HG03280 (cell line): Measurements from ENCODE around the gene GALNT13.

Experiments
- ATAC-seq: cut with Tn5 transposase; IDR thresholded peaks from one replicate; pipeline ENCODE4 v1.9.1; 2021; ENCODE audit warnings: mild to moderate bottlenecking, moderate library complexity; ENCODE audit not compliant: unreplicated experiment

GALNT13 gene

DNA sequence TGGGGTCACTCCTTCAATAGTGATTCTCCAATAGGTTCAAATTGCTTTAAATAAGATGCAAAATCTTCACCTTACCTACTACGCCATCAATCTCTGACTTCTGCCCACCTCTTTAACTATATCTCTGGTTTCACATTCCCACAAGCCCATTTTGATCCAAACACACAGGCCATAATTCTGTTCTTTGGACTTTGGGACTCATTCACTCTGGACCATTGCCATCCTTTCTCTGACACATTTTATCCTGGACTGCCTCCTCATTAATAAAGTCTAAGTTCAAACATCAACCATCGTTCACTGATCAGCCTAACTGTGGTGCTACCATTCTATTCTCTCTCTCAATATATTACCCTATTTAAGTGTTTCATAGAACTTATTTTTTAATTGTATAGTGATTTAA, 332.2 kb downstream of the GALNT13 start:
- ATAC-seq, result no peak

- ATAC-seq, result no peak
These were observed 335.7 kb downstream of the GALNT13 start for GRCh38 chr2:154207288-154208047.

- ATAC-seq, result no peak
These were observed 352.0 kb downstream of the GALNT13 start for GRCh38 chr2:154223726-154224125.

- no peak for ATAC-seq
These were observed 355.2 kb downstream of the GALNT13 start for GRCh38 chr2:154226931-154227330.

- no peak for ATAC-seq
These were observed 357.0 kb downstream of the GALNT13 start for GRCh38 chr2:154228566-154229280.

- no peak for ATAC-seq
These were observed 358.2 kb downstream of the GALNT13 start for GRCh38 chr2:154229966-154230365.

- no peak for ATAC-seq
These were observed 359.3 kb downstream of the GALNT13 start for GRCh38 chr2:154231021-154231420.

DNA sequence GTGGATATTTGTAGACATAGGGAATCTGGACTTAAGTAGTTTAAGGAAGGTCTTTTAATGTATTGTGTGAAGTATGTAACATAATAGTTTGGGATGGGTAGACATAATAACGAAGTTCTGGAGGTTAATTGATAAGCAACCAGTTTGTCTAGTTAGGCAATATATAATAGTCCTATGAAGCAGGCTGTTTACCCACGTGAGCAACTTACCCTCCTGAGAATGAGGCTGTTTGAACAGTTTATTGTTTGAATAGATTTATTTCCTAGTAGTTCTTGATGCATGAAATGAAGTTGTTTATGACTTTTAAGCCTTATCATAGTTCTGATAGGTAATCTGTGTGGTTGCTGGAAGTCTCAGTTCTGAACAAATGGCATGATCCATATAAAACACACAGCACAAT, 361.5 kb downstream of the GALNT13 start:
- no peak for ATAC-seq

GRCh38 chr2:154238252-154238651, 366.5 kb downstream of the GALNT13 start:
- ATAC-seq, result no peak

GRCh38 chr2:154240316-154240715, 368.6 kb downstream of the GALNT13 start:
- no peak for ATAC-seq

- no peak for ATAC-seq
These were observed 369.2 kb downstream of the GALNT13 start for GRCh38 chr2:154240921-154241379.

DNA sequence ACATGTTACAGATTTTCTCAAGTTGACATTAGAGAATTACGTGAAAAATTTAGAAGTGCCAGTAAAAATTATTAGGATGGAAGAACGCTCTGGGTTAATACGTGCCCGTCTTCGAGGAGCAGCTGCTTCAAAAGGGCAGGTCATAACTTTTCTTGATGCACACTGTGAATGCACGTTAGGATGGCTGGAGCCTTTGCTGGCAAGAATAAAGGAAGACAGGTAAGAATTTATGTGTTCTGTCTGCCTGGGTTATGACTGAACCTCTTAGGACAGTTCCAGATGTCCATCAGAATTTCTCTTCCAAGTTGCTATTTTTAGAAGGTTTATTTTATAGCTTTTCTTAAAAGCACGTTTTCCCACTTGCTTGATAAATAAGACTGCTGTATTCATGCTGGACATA, 371.0 kb downstream of the GALNT13 start:
- ATAC-seq, result no peak

DNA sequence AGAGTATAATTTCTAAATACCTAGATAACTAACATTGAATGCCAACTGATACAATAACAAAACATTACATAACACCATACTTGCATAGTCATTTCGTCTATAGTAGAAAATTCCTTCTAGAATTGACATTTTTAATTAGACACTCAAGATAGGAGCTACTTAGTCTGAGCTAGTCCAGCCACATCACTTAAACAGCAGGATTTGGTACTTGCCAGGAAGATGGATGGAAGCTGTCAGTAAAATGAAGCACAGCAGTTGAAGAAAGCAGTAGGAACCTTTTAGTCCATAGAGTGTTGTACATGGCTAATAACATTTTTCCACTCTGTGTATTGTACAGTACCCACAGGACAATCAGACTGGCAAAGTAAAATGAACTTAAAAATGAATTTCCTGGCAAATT, 372.0 kb downstream of the GALNT13 start:
- no peak for ATAC-seq

- ATAC-seq, result no peak
These were observed 373.2 kb downstream of the GALNT13 start for GRCh38 chr2:154244932-154245331.

GRCh38 chr2:154247503-154247902, 375.8 kb downstream of the GALNT13 start:
- no peak for ATAC-seq

DNA sequence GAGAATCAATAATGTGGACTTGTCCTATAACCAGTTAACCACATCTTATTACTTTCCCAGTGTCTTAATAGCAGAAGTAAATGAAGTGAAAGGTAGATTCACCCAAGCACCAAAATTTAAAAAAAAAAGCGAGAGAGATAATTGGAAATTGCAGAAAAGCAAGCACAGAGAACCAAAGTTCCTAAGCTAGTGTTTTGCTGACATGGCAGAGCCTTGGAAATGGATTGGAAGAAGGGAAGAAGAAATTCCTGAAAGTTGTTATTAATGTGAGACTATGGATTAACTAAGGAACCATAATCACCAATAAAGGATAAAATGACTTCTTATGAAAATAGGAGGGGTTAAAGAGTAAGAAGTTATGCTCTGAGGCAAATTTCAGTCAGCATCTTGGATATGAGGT, 384.4 kb downstream of the GALNT13 start:
- ATAC-seq, result no peak

DNA sequence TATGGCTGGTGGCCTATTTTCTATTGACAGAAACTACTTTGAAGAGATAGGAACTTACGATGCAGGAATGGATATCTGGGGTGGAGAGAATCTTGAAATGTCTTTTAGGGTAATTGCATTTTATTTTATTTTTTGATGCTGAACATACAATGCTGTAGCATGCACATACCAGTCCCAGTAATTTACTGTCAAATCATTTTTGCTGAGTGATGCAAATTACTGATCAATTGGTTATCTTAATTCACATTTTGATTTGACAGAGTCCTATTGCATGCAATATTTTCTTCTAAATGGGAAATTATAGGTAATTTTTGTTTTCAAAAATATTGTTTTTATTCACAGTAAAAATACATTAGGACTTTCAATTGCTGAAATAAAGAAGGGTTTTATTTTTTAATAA, 387.3 kb downstream of the GALNT13 start:
- ATAC-seq, result no peak

DNA sequence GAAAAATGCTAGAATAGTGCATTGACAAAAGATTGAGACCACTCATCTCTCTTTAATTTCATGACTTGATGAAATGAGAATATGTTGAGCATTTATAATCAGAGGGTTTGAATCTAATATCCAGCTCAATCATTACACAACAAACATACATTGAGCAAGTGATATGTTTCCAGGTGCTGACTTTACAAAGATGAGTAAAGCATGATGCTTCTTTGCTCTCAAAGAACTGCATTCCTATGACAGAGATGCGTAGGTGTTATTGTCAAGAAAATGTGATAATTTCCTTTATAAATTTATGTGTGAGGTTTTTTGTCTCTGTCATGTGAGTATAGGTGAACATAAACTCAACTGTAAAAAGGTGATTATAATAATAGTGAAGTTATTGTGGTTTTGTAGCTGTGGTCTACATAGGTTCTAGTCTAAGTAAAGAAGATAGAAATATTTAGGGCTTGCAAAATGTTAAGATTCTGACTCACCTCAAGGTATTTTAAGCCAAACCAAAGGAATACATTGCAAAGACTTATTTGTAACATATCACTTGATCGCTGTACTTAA, 389.8 kb downstream of the GALNT13 start:
- no peak for ATAC-seq

GRCh38 chr2:154263206-154263605, 391.5 kb downstream of the GALNT13 start:
- no peak for ATAC-seq

- no peak for ATAC-seq
These were observed 392.3 kb downstream of the GALNT13 start for GRCh38 chr2:154264024-154264423.

DNA sequence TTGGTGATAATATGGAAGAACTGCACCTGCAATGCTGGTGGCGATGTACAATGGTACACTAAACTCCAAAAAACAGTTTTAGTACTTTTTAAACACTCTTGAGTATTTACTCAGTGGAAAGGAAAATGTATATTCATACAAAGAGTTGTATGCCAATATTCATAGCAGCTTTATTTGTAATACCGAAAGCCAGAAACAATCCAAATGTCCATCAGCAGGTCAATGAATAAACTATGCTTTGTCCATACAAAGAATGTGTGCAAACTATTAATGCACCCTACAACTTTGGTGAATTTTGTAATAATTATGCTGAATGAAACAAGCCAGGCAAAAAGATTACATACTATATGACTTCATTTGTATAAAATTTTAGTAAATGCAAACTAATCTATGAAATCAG, 396.3 kb downstream of the GALNT13 start:
- ATAC-seq, result no peak

- no peak for ATAC-seq
These were observed 408.8 kb downstream of the GALNT13 start for GRCh38 chr2:154280543-154280942.
